GM18868 (cell line): ENCODE measurements around the gene STXBP6.
"Not testable (repeated sequence)": the region's sequence is repeated elsewhere in the genome, so short reads cannot be mapped to it uniquely, and the experiment has no call there.

Experiments
- ATAC-seq: cut with Tn5 transposase; IDR thresholded peaks from one replicate; pipeline ENCODE4 v1.9.1; 2021; ENCODE audit warnings: mild to moderate bottlenecking, moderate library complexity; ENCODE audit not compliant: unreplicated experiment

Gene STXBP6

DNA sequence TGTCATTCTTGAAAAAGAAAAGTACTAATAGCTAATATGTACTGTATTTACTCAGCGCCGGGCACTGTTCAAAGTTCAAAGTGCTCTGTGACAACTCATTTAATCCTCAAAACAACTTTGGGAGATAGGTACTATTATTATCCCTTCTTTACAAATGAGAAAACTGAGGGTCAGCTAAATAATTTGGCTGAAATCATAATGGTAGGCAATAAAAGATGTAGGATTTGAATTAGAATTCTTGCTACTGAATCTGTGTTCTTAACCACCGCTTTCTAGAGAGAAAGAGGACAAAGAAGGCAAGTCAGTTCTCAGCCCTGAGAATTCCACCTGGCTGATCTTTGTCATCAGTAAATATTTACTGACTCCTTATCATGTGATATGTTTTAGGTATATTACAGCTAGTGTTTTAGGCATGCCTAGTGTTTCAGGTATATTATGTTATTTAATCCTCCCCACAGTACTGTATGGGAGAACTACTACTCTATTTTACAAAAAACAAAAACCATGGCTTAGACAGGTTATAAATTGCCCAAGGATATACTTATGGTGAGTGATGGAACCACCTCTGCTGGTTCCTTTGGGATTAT, 210.2 kb downstream of the STXBP6 start:
- ATAC-seq, result no peak

- no peak for ATAC-seq
Observed at GRCh38 chr14:24838945-24839616, 210.9 kb downstream of the STXBP6 start.

GRCh38 chr14:24837280-24838046, 212.5 kb downstream of the STXBP6 start:
- no peak for ATAC-seq

DNA sequence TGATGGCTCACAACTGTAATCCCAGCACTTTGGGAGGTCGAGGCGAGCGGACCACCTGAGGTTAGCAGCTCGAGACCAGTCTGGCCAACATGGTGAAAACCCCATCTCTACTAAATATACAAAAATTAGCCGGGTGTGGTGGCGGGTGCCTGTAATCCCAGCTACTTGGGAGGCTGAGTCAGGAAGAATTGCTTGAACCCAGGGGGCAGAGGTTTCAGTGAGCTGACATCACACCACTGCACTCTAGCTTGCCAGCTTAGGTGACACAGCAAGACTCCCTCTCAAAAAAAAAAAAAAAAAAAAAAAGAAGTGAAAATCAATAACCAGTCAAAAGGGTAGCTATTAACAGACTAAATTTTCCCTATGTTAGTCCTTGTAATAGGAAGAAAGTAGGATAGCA, 213.6 kb downstream of the STXBP6 start:
- ATAC-seq, result not testable (repeated sequence)

DNA sequence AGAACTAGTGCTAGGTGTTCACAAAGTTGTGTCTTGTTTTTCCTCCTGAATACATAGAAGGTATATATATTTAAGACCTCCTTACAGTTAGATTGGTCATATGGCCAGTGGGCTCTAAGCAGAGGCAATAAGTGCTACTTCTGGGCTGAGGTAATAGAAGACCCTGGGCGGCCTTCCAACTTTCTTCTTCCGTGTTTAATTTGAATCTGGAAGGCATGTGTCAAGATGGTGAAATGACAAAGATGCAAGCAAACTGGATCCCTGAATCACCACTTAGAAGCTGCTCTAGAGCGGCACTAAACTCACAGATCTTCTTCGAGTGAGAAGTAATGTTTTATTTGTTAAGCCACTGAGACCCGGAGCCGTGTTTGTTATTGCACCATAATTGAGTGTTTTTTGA, 215.0 kb downstream of the STXBP6 start:
- no peak for ATAC-seq

GRCh38 chr14:24833385-24833784, 216.6 kb downstream of the STXBP6 start:
- ATAC-seq, result no peak

DNA sequence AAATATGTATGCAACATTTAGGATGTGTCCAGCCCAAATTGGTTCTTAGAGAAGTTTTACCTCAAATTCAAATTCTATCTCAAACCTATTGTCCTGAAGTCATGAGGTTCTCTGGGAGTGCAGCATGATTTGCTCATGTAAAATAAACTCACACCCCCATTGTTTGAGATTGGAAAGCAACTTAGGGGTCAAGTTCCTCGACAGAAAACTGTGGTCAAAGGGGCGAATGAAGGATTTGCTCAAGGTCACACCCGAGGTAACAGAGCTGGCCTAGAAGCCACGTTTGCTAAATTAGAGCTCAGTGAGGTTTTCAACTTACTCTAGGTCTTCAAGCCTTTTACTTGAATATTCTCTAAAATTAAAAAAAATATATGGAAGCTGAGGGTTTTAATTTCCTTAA, 218.3 kb downstream of the STXBP6 start:
- ATAC-seq, result no peak

DNA sequence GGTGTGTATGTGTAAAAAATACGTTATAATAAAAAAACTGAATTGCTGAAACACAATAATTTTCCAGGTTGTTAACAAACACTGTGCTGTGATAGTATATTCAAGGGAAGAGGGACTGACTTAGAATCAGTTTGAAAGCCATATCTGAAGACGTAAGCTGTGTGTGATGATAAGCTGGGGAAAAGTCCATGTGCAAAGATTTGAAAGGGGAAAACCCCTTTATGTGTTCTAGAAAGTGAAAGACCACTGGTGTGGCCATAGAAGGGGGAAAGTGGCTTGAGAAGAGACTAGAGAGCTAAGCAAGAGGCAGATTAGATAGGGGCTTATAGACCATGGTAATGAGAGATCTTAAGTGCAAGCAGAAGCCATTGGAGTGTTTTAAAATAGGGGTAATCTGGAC, 220.1 kb downstream of the STXBP6 start:
- ATAC-seq, result no peak

GRCh38 chr14:24828486-24828885, 221.5 kb downstream of the STXBP6 start:
- no peak for ATAC-seq

DNA sequence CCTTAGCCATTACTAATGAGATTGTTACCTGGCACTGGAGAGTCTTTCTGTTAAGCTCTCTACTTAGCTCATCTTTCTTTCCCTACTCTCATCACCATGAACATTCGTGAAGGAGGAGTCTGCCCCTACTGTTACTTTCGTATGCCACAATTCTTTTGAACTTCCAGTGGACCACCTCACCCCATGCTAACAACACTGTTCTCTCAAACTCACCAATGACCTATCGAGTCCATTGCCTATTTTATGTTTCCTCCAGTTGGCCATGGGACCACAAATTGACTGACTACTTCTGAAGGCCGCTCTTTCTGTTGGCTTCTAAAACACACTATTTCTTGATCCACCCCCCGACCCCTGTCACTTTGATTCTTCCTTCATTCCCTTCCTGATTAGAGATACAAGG, 223.6 kb downstream of the STXBP6 start:
- ATAC-seq, result no peak

- ATAC-seq, result no peak
Observed at GRCh38 chr14:24820616-24821015, 229.3 kb downstream of the STXBP6 start.

GRCh38 chr14:24818823-24819341, 231.1 kb downstream of the STXBP6 start:
- ATAC-seq, result no peak

DNA sequence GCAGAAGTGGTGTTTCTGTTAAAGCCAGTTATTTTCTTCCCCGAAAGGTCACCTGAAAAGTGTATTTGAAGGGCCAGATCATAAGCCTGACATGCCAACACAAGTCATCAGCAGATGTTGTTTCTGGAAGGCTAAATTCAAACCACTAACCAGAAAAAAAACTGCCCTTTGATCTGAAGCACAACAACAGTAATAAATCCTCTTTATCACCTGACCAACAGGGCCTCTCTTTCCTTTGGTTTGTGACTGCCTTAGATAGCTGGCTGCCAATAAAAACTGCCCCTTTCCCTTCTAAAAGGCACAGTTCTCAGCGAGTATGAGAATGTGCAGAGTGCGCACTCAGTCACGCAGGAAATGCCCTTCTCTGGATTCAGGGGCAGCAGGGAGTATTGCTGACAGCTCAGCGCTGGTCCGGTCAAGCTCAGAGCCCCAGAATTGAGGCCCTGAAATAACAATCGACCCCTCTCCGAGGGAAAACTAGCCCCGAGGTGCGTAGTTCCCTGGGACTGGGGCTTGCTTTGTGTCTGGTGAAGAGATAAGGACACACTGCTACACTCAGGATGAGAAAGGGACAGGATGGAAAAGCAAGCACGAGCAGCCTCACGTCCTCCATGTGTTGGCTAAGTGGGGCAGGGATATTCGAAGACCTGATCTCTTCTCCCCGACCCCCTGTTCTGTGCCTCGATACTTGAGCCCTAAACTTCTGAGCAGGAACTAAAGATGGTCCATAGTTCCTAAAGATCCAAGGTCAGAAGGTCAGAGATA, 231.7 kb downstream of the STXBP6 start:
- ATAC-seq, result no peak

DNA sequence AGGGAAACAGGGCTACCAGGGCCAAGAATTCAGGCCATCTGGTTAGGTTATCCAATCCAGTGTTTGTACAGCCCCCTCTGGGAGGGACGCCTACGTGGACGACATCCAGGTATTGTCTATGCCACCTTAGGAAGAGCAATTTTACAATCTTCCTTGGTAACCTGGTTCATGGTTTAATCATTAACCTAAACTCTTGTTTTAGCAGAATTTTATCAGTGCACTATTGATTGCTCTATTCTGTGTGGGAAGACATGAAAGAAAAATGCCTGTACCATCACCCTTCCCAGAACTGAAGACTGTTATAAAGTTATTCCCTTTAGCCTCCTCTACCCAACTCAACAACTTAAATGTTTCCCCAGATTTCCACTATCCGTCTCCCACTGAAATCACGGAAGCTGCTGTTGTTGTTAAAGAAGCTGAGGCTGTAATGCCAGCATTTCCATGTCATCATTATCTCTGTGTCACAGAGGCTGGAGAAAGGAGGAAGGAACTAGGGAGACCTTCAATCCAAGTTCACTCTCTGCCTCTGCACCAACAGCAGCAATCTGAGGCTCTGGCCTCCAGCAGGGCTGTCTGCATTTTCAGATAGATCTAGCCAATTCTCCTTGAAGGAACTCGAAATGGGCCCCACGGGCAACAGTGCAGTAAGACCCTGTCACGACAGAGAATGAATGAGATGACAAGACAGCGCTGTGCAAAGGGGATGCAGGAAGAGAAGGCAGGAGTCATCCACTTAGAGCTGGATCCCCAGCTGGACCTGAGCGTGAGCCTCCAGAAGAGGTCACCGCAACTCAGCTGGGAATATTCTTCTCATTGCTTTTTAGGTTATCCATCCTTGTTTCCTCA, 232.5 kb downstream of the STXBP6 start:
- ATAC-seq, result no peak

GRCh38 chr14:24816929-24817211, 233.1 kb downstream of the STXBP6 start:
- ATAC-seq, result no peak

DNA sequence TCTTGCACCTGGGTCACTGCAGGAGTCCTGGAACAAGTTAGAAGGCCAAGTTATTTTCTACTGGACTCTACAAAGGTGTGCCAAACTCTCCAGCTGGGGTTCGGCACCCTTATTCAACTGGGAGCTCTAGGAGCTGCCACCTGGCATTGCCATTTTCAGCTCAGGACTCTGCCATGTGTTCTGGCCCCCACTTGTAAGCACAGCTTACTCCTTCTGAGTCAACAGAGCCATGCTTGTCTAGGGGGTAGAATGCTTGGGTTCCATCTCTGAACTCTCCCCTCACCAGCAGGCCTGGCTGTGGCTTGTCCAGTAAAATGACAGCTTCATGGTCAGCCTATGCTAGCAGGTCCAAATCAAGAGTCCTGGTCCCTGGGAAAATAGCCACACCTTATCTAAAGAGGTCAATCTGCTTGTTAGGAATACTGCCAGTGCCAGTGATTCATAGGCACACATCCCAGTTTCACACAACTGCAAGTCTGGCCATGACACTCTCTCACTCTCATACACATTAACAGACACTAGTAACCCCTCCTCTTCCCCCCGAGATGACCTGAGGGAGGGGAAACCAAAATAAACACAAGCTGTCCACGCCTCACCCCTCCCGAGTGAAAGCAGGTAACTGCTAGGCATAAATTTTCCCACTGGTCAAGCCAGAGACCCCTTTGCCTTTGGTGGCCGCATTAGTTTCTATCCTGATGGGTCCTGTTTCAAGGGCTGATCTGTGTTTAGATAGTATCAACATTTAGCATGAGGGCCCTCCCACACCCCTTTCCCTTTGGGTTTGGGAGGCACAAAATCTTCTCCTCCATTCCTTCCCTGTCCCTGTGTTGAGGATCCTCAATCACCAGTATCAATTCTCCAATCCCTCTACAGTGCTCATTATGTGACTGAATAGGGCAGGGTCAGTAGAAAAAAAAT, 233.7 kb downstream of the STXBP6 start:
- no peak for ATAC-seq

DNA sequence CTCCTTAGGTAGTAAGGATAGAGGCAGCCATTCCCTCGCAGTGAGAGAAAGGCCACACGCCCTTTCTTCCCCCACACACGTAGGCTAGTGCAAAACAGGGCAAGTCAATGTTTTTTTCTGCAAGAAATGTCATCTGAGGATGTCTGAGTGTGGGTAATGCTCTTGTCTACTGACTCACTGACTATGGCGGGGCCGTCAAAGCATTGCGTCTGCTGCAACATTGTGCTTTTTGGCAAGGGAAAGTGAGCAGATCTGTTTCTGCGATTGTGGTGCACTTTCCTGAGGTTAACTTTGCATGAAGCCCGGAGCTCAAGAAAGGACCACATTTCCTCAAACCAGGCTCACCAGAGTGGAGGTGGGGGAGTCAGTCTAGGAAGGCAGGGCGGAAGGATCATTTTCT, 234.4 kb downstream of the STXBP6 start:
- no peak for ATAC-seq

- no peak for ATAC-seq
Observed at GRCh38 chr14:24814944-24815343, 235.0 kb downstream of the STXBP6 start.

- no peak for ATAC-seq
Observed at GRCh38 chr14:24814346-24814745, 235.6 kb downstream of the STXBP6 start.
